Neural cell (in vitro differentiated cells): ENCODE data around the gene SULF2. TPM values are rescaled to one million over a fixed set of nuclear protein-coding genes. Genes with fewer than 3 reads are reported as not detected.

Source experiments
- H2AFZ ChIP-seq: fragments of 200-600, 300-800 bp; sonication (generic), shearing (Covaris generic); 2 replicates; pipeline ENCODE4 v1.6.0; 2014; ENCODE audit warnings: low read depth, mild to moderate bottlenecking, antibody characterized with exemption, low read length, moderate library complexity
- H3F3A ChIP-seq: fragments of 200-600 bp; shearing (Covaris generic); 2 replicates; pipeline ENCODE4 v1.6.1; 2016; ENCODE audit warnings: mild to moderate bottlenecking, moderate library complexity, mixed read lengths, antibody characterized with exemption, low read length; ENCODE audit not compliant: insufficient read depth, poor library complexity, severe bottlenecking
- H3K27ac ChIP-seq: fragments of 200-600, 300-800 bp; sonication (generic), shearing (Covaris generic); 2 replicates; pipeline ENCODE4 v1.5.1; 2014; ENCODE audit warnings: mild to moderate bottlenecking, low read length, moderate library complexity
- H3K27me3 ChIP-seq: fragments of 300-800, 200-600 bp; sonication (generic), shearing (Covaris generic); 2 replicates; pipeline ENCODE4 v1.6.0; 2014; ENCODE audit warnings: mild to moderate bottlenecking, low read depth, low read length, moderate library complexity; ENCODE audit not compliant: insufficient read depth
- H3K36me3 ChIP-seq: fragments of 300-800, 200-600 bp; sonication (generic), shearing (Covaris generic); 2 replicates; pipeline ENCODE4 v1.5.1; 2014; ENCODE audit warnings: mild to moderate bottlenecking, antibody characterized with exemption, low read length, moderate library complexity; ENCODE audit not compliant: insufficient read depth
- H3K4me2 ChIP-seq: fragments of 300-800, 200-600 bp; sonication (generic), shearing (Covaris generic); 2 replicates; pipeline ENCODE4 v1.6.0; 2014; ENCODE audit warnings: mild to moderate bottlenecking, low read length
- H3K4me3 ChIP-seq: fragments of 300-800, 200-600 bp; sonication (generic), shearing (Covaris generic); 2 replicates; pipeline ENCODE4 v1.5.1; 2014; ENCODE audit warnings: mild to moderate bottlenecking, low read length, moderate library complexity
- H3K79me2 ChIP-seq: fragments of 200-600 bp; shearing (Covaris generic); replicated peaks from 2 replicates; pipeline ENCODE4 v1.6.0; 2014; ENCODE audit warnings: mild to moderate bottlenecking, low read length, moderate library complexity; ENCODE audit not compliant: insufficient read depth
- H3K9ac ChIP-seq: fragments of 300-800, 200-600 bp; sonication (generic), shearing (Covaris generic); 2 replicates; pipeline ENCODE4 v1.6.1; 2016; ENCODE audit warnings: mild to moderate bottlenecking, low read length, mixed read lengths
- H3K9me2 ChIP-seq: fragments of 200-600 bp; shearing (Covaris generic); 2 replicates; pipeline ENCODE4 v1.6.1; 2016; ENCODE audit warnings: mild to moderate bottlenecking, low read length, mixed read lengths; ENCODE audit not compliant: insufficient read depth
- H3K9me3 ChIP-seq: fragments of 200-600, 300-800 bp; sonication (generic), shearing (Covaris generic); 2 replicates; pipeline ENCODE4 v1.6.1; 2016; ENCODE audit warnings: mild to moderate bottlenecking, mixed run types, low read length, moderate library complexity, mixed read lengths
- H4K20me1 ChIP-seq: fragments of 200-600 bp; shearing (Covaris generic); 2 replicates; pipeline ENCODE4 v1.6.1; 2016; ENCODE audit warnings: mild to moderate bottlenecking, mixed run types; ENCODE audit not compliant: insufficient read depth
- EP300 ChIP-seq: fragments of 450-650 bp; conservative IDR thresholded peaks from 2 replicates; pipeline ENCODE4 v1.6.1; 2014; ENCODE audit warnings: antibody characterized with exemption, mild to moderate bottlenecking, moderate library complexity; ENCODE audit not compliant: poor library complexity, severe bottlenecking
- EZH2 ChIP-seq: fragments of 200-600, 300-800 bp; shearing (Covaris generic), sonication (generic); IDR thresholded peaks from 2 replicates; pipeline ENCODE4 v1.6.1; 2014; ENCODE audit warnings: antibody characterized with exemption, low read length, borderline replicate concordance, mild to moderate bottlenecking; ENCODE audit not compliant: insufficient read depth, poor library complexity, severe bottlenecking
- MXI1 ChIP-seq: fragments of 450-650 bp; conservative IDR thresholded peaks from 2 replicates; pipeline ENCODE4 v1.6.1; 2014; ENCODE audit warnings: antibody characterized with exemption, mild to moderate bottlenecking; ENCODE audit not compliant: poor library complexity, severe bottlenecking
- POLR2AphosphoS5 ChIP-seq: IDR thresholded peaks from 2 replicates; pipeline ENCODE4 v1.6.1; 2012
- RAD21 ChIP-seq: fragments of 450-650 bp; conservative IDR thresholded peaks from 2 replicates; pipeline ENCODE4 v1.6.1; 2014; ENCODE audit warnings: antibody characterized with exemption, mild to moderate bottlenecking, moderate library complexity
- SMC3 ChIP-seq: fragments of 450-650 bp; conservative IDR thresholded peaks from 2 replicates; pipeline ENCODE4 v1.6.1; 2014; ENCODE audit warnings: antibody characterized with exemption, mild to moderate bottlenecking, moderate library complexity; ENCODE audit not compliant: poor library complexity
- TAF1 ChIP-seq: IDR thresholded peaks from 2 replicates; pipeline ENCODE4 v1.6.1; 2012; ENCODE audit warnings: low read depth
- polyA plus RNA-seq: library from polyadenylated mRNA; depleted of rRNA; stranded (reverse); fragments of >200 nt; gene quantifications from 2 replicates; pipeline ENCODE4 v1.2.3, GENCODE V29; 2014
- TF ChIP-seq, protein P1 (sequence below): fragments of 450-650 bp; IDR thresholded peaks from 2 replicates; pipeline ENCODE4 v1.5.1; 2014; ENCODE audit warnings: antibody characterized with exemption, mild to moderate bottlenecking, moderate library complexity; ENCODE audit not compliant: poor library complexity, severe bottlenecking
- TF ChIP-seq, protein P2 (sequence below): IDR thresholded peaks from 2 replicates; pipeline ENCODE4 v1.6.1; 2012; ENCODE audit warnings: borderline replicate concordance

Gene SULF2
- polyA plus RNA-seq, 1 donor from 2014 or later, result 30.0 TPM

DNA sequence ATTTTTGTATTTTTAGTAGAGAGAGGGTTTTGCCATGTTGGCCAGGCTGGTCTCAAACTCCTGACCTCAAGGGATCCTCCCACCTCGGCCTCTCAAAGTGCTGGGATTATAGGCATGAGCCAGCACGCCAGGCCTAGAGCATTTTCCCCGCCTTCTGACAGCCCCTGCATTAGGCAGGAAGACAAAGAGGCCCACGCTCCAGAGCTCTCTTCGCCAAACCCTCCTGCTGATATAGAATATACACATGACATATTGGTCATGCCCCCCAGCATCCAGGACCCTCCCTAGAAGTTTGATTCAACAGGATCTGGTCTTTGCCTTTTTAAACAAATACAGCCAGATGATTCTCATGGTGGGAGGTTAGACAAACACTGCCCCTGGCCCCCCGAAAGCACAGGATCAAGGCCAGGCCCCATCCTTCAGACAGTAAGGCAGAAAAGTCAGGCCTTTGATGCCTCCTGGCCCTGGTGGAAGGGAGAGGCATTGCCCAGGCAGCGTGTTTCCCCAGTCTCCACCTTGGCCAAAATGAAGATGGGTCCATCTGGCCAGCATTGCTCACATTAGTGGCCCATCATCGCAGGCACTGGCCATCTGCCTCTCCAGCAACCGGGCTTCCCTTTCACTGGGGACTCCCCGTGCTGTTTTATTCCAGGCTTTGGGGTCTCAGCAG, 4.4 kb downstream of the SULF2 start:
- no peaks in the 10 kb centered on the region for H3K36me3 ChIP-seq
- H3K9me2 ChIP-seq, result no peaks in the 10 kb centered on the region
- no peaks in the 10 kb centered on the region for H3K79me2 ChIP-seq
- H3K4me3 ChIP-seq, result no peak overlapping the region
- no peaks in the 10 kb centered on the region for H3K9me3 ChIP-seq
- no peaks in the 10 kb centered on the region for H4K20me1 ChIP-seq
- H3K27ac ChIP-seq, result no peak overlapping the region
- H3K27me3 ChIP-seq, result peaks cover 30% of the 10 kb centered on the region
- TF ChIP-seq TAF1 (no peak), SMC3 (no peak), MXI1 (no peak), POLR2AphosphoS5 (no peak), RAD21 (no peak), EP300 (no peak), EZH2 (no peak)
- TF ChIP-seq, protein P1, sequence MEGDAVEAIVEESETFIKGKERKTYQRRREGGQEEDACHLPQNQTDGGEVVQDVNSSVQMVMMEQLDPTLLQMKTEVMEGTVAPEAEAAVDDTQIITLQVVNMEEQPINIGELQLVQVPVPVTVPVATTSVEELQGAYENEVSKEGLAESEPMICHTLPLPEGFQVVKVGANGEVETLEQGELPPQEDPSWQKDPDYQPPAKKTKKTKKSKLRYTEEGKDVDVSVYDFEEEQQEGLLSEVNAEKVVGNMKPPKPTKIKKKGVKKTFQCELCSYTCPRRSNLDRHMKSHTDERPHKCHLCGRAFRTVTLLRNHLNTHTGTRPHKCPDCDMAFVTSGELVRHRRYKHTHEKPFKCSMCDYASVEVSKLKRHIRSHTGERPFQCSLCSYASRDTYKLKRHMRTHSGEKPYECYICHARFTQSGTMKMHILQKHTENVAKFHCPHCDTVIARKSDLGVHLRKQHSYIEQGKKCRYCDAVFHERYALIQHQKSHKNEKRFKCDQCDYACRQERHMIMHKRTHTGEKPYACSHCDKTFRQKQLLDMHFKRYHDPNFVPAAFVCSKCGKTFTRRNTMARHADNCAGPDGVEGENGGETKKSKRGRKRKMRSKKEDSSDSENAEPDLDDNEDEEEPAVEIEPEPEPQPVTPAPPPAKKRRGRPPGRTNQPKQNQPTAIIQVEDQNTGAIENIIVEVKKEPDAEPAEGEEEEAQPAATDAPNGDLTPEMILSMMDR, result no peak
- TF ChIP-seq, protein P2, sequence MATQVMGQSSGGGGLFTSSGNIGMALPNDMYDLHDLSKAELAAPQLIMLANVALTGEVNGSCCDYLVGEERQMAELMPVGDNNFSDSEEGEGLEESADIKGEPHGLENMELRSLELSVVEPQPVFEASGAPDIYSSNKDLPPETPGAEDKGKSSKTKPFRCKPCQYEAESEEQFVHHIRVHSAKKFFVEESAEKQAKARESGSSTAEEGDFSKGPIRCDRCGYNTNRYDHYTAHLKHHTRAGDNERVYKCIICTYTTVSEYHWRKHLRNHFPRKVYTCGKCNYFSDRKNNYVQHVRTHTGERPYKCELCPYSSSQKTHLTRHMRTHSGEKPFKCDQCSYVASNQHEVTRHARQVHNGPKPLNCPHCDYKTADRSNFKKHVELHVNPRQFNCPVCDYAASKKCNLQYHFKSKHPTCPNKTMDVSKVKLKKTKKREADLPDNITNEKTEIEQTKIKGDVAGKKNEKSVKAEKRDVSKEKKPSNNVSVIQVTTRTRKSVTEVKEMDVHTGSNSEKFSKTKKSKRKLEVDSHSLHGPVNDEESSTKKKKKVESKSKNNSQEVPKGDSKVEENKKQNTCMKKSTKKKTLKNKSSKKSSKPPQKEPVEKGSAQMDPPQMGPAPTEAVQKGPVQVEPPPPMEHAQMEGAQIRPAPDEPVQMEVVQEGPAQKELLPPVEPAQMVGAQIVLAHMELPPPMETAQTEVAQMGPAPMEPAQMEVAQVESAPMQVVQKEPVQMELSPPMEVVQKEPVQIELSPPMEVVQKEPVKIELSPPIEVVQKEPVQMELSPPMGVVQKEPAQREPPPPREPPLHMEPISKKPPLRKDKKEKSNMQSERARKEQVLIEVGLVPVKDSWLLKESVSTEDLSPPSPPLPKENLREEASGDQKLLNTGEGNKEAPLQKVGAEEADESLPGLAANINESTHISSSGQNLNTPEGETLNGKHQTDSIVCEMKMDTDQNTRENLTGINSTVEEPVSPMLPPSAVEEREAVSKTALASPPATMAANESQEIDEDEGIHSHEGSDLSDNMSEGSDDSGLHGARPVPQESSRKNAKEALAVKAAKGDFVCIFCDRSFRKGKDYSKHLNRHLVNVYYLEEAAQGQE, result no peak
- H2AFZ ChIP-seq, result no peak overlapping the region
- H3K9ac ChIP-seq, result no peak overlapping the region
- no peak overlapping the region for H3K4me2 ChIP-seq
- no peaks in the 10 kb centered on the region for H3F3A ChIP-seq

DNA sequence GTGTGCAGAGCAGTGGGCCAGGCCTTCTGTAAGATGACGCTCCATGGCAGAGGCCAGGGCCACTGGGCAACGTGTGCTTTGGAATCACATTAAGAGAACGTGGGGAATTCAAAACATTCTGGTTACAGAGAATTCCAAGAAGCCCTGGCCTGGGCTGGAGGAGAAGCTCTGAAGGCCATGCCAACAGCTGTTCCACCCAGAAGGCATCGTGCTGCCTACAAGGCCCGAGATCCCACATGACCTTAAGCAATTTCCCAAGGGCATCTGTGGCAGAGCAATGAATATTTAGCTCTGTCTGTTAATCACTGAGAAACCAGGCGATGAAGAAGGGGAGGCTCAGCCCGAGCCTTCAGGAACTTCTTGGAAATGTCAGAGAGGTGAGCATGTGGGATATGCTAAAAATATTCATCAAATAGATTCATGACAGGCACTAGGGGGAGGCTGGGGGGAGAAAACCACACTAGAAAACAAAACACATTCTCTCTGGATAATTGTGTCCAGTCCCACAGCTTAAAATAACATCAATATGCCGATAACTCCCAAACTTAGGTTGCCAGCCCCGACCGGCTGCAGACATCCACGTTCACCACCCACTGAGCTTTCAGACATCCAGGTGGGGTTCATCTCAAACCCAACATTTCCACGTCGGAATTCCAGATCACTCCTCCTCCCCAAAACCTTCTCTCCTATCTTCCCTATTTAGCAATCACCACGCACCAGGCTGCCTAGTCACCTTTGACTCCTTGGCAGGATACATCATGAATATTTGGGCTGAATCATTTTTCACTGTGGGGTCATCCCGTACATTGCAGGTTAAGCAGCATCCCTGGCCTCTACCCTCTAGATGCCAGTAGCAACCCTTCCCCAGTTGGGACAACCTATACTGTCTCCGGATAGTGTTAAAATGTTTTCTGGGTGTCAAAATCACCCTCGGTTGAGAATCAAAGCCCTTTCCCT, 6.6 kb downstream of the SULF2 start:
- no peak overlapping the region for H3K4me3 ChIP-seq
- H3K9me2 ChIP-seq, result no peaks in the 10 kb centered on the region
- H3K79me2 ChIP-seq, result no peaks in the 10 kb centered on the region
- TF ChIP-seq MXI1, result no peak
- TF ChIP-seq, protein P2, result no peak
- H4K20me1 ChIP-seq, result no peaks in the 10 kb centered on the region
- H3K36me3 ChIP-seq, result no peaks in the 10 kb centered on the region
- no peak overlapping the region for H2AFZ ChIP-seq
- no peaks in the 10 kb centered on the region for H3F3A ChIP-seq
- no peak overlapping the region for H3K4me2 ChIP-seq
- H3K27me3 ChIP-seq, result peaks cover 40% of the 10 kb centered on the region
- no peak overlapping the region for H3K27ac ChIP-seq
- no peak overlapping the region for H3K9ac ChIP-seq
- no peaks in the 10 kb centered on the region for H3K9me3 ChIP-seq
